ENCODE results near the gene UCK2.

The UCK2 gene

GRCh38 chr1:165900576-165901380 is 73.4 kb downstream of the UCK2 start:
- no peak for ATAC-seq
- no peak for TF ChIP-seq CSRNP3 (CRISPR knock-in tag; IDR thresholded peaks at IDR 0.05)
- no peak for TF ChIP-seq TSHZ2 (CRISPR knock-in tag; IDR thresholded peaks at IDR 0.05)
- no peak for TF ChIP-seq PPARA (CRISPR knock-in tag; IDR thresholded peaks at IDR 0.05; ENCODE audit: borderline replicate concordance)
- no peak for TF ChIP-seq RARB (CRISPR knock-in tag; IDR thresholded peaks at IDR 0.05)
- TF ChIP-seq ZNF8 (CRISPR knock-in tag; IDR thresholded peaks at IDR 0.05): no peak

- TF ChIP-seq TCF4 (CRISPR knock-in tag; IDR thresholded peaks at IDR 0.05; ENCODE audit: borderline replicate concordance): no peak
- TF ChIP-seq ARNTL (CRISPR knock-in tag; IDR thresholded peaks at IDR 0.05; ENCODE audit: borderline replicate concordance, low read depth): no peak
- TF ChIP-seq RARB (CRISPR knock-in tag; IDR thresholded peaks at IDR 0.05): no peak
- TF ChIP-seq ESRRG (CRISPR knock-in tag; IDR thresholded peaks at IDR 0.05): no peak
- TF ChIP-seq TSHZ2 (CRISPR knock-in tag; IDR thresholded peaks at IDR 0.05): no peak
- no peak for TF ChIP-seq ZNF565 (CRISPR knock-in tag; conservative IDR thresholded peaks at IDR 0.05; ENCODE audit: low read depth)
- no peak for TF ChIP-seq ZNF8 (CRISPR knock-in tag; IDR thresholded peaks at IDR 0.05)
- TF ChIP-seq SNAI2 (CRISPR knock-in tag; IDR thresholded peaks at IDR 0.05): no peak
- no peak for TF ChIP-seq ZC3H10 (CRISPR knock-in tag; IDR thresholded peaks at IDR 0.05)
- TF ChIP-seq GLIS3 (CRISPR knock-in tag; IDR thresholded peaks at IDR 0.05): no peak
- no peak for TF ChIP-seq BACH2 (CRISPR knock-in tag; IDR thresholded peaks at IDR 0.05; ENCODE audit: borderline replicate concordance)
- no peak for ATAC-seq
Observed at GRCh38 chr1:165902565-165902964, 75.2 kb downstream of the UCK2 start.

- ATAC-seq: peak; percentile 50
Observed at GRCh38 chr1:165903672-165904071, 76.3 kb downstream of the UCK2 start.

More at GRCh38 chr1:165903672-165904071, 76.3 kb downstream of the UCK2 start:
- TF ChIP-seq CREB5 (CRISPR knock-in tag; IDR thresholded peaks at IDR 0.05; ENCODE audit: low read depth) (no peak), TOX (CRISPR knock-in tag; IDR thresholded peaks at IDR 0.05; ENCODE audit: borderline replicate concordance) (no peak), PATZ1 (CRISPR knock-in tag; IDR thresholded peaks at IDR 0.05; ENCODE audit: borderline replicate concordance) (no peak), ZNF8 (CRISPR knock-in tag; IDR thresholded peaks at IDR 0.05) (no peak)
